NB4 (cell line): ENCODE results near the gene ZSWIM3.

Experiments used
- DNase-seq: peaks from one replicate; pipeline ENCODE4 v3.0.0; 2010; ENCODE audit warnings: low read depth
- H3K4me3 ChIP-seq: one replicate; pipeline ENCODE4 v1.5.1; 2011; ENCODE audit warnings: mild to moderate bottlenecking, low read depth, low read length, moderate library complexity
- MYC ChIP-seq: IDR thresholded peaks from 2 replicates; pipeline ENCODE4 v1.6.1; 2011; ENCODE audit warnings: low read depth, low read length
- POLR2A ChIP-seq: IDR thresholded peaks from 2 replicates; pipeline ENCODE4 v1.6.1; 2011; ENCODE audit warnings: mild to moderate bottlenecking; ENCODE audit not compliant: insufficient read length; ENCODE audit errors: extremely low read depth
- TF ChIP-seq, protein P1 (sequence below): IDR thresholded peaks from one replicate; pipeline ENCODE4 v1.5.1; 2012; ENCODE audit warnings: low read depth, low read length
- TF ChIP-seq, protein P2 (sequence below): IDR thresholded peaks from 2 replicates; pipeline ENCODE4 v1.6.1; 2011; ENCODE audit warnings: low read depth, low read length

Gene ZSWIM3

DNA sequence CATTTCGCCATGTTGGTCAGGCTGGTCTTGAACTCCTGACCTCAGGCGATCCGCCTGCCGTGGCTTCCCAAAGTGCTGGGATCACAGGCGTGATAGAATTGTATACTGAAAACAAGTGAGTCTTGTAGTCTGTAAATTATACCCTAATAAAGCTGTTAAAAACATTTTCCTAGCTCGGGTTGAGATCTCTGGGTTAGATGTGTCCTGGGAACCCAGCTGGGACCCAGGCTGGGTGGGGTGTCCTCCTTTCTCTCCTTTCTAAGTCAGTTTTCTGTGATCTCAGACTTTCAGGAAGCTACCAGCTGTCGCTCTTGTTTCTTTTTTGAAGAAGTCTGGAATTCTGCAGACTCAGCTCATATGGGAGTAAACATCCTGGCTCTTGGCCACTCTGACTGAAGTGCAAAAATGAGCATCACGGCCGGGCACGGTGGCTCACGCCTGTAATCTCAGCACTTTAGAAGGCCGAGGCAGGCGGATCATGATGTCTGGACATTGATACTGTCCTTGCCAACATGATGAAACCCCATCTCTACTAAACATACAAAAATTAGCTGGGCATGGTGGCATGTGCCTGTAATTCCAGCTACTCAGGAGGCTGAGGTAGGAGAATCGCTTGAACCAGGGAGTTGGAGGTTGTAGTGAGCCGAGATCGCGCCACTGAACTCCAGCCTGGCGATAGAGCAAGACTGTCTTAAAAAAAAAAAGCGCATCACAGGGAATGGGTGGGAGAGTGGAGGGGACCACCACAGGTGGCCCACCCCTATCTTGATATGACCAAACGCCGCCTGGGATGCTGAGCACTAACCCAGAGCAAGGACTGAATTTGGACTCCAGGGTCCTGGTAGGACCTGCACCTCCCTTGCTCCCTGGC, 67.2 kb downstream of the ZSWIM3 start:
- DNase-seq, result no peak
- TF ChIP-seq, protein P1, sequence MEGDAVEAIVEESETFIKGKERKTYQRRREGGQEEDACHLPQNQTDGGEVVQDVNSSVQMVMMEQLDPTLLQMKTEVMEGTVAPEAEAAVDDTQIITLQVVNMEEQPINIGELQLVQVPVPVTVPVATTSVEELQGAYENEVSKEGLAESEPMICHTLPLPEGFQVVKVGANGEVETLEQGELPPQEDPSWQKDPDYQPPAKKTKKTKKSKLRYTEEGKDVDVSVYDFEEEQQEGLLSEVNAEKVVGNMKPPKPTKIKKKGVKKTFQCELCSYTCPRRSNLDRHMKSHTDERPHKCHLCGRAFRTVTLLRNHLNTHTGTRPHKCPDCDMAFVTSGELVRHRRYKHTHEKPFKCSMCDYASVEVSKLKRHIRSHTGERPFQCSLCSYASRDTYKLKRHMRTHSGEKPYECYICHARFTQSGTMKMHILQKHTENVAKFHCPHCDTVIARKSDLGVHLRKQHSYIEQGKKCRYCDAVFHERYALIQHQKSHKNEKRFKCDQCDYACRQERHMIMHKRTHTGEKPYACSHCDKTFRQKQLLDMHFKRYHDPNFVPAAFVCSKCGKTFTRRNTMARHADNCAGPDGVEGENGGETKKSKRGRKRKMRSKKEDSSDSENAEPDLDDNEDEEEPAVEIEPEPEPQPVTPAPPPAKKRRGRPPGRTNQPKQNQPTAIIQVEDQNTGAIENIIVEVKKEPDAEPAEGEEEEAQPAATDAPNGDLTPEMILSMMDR, result no peak
- no peak for TF ChIP-seq POLR2A
- TF ChIP-seq, protein P2, sequence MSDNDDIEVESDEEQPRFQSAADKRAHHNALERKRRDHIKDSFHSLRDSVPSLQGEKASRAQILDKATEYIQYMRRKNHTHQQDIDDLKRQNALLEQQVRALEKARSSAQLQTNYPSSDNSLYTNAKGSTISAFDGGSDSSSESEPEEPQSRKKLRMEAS, result no peak
- TF ChIP-seq MYC, result no peak
- no peak overlapping the region for H3K4me3 ChIP-seq

DNA sequence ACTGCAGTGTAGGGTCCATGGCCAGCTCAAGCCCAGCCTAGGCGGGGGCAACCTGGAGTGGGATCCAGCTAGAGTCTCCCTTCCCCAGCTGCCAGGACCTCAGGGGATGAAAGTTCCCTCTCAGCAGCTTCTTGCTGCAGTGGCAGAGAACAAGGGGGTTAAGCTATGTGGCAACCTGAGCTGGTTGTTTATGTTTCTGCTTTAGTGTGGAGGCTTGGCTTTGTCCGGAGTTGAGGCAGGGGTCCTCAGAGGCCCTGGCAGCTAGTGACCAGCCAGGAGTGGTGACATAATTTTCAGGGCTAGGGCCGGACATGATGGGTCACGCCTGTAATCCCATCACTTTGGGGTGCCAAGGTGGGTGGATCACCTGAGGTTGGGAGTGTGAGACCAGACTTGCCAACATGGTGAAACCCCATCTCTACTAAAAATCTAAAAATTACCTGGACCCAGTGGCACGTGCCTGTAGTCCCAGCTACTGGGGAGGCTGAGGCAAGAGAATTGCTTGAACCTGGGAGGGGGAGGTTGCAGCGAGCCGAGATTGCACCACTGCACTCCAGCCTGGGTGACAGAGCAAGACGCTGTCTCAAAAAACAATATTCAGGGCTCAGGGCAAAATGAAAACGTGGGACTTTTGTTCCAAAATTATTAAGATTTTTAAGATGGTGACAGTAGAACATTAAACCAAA, 68.5 kb downstream of the ZSWIM3 start:
- DNase-seq, result no peak
- TF ChIP-seq POLR2A (no peak), MYC (no peak)
- TF ChIP-seq, protein P2, result no peak
- TF ChIP-seq, protein P1, result no peak
- H3K4me3 ChIP-seq, result no peak overlapping the region

DNA sequence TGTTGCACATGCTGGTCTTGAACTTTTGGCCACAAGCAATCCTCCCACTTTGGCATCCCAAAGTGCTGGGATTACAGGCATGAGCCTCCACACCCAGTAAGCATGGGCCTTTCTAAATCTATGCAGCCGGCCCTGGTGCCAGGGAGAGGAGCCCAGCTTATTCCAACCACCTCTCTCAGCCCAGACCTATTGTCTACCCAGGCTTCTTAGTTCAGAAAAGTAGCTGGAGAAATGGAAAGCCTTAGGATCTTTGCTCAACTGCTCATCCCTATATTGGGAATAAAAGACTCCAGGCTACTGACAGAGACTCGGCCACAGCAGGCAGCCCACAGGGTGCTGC, 69.3 kb downstream of the ZSWIM3 start:
- TF ChIP-seq, protein P2, result no peak
- no peak for TF ChIP-seq MYC
- no peak for TF ChIP-seq POLR2A
- TF ChIP-seq, protein P1, result no peak
- no peak for DNase-seq
- H3K4me3 ChIP-seq, result no peak overlapping the region

DNA sequence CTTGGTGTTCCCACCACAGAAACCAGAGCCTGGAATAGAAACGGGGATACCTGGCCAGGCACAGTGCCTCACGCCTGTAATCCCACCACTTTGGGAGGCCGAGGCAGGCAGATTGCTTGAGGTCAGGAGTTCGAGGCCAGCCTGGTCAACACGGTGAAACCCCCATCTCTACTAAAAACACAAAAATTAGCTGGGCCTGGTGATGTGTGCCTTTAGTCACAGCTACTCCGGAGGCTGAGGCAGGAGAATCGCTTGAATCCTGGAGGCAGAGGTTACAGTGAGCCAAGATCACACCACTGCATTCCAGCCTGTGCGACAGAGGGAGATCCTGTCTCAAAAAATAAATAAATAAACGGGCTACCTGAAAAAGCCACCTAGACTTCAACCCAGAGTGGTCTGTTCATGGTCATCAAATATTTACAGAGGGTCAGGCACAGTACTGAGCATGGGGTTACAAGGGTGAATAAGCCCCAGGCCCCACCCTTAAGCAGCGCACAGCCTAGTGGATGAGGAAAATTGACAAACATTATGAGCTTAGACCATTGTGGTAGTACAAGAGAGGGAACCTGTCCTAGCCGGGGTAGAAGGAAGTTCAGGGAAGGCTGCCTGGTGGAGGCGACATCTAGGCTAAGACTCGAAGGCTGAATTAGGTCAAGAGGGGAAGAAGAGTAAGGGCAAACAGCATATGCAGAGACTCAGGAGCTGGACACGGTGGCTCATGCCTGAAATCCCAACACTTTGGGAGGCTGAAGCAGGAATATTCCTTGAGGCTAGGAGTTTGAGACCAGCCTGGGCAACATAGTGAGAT, 69.9 kb downstream of the ZSWIM3 start:
- no peak for DNase-seq
- TF ChIP-seq, protein P2, result no peak
- TF ChIP-seq POLR2A, result no peak
- H3K4me3 ChIP-seq, result no peak overlapping the region
